GM12891 (cell line): ENCODE data around the gene DOCK2.

Experiments
- POLR2A ChIP-seq: IDR thresholded peaks from 2 replicates; pipeline ENCODE4 v1.6.1; 2011; ENCODE audit warnings: low read depth, low read length, control low read depth
- POLR2AphosphoS5 ChIP-seq: IDR thresholded peaks from 2 replicates; pipeline ENCODE4 v1.6.1; 2011; ENCODE audit warnings: low read depth, low read length, control low read depth
- POU2F2 ChIP-seq: IDR thresholded peaks from 2 replicates; pipeline ENCODE4 v1.6.1; 2011; ENCODE audit warnings: low read depth, mild to moderate bottlenecking, control low read depth, low read length, moderate library complexity
- SPI1 ChIP-seq: IDR thresholded peaks from 2 replicates; pipeline ENCODE4 v1.6.1; 2011; ENCODE audit warnings: low read depth, low read length, control low read depth
- TAF1 ChIP-seq: IDR thresholded peaks from 2 replicates; pipeline ENCODE4 v1.6.1; 2011; ENCODE audit warnings: low read depth, low read length, control low read depth

DNA sequence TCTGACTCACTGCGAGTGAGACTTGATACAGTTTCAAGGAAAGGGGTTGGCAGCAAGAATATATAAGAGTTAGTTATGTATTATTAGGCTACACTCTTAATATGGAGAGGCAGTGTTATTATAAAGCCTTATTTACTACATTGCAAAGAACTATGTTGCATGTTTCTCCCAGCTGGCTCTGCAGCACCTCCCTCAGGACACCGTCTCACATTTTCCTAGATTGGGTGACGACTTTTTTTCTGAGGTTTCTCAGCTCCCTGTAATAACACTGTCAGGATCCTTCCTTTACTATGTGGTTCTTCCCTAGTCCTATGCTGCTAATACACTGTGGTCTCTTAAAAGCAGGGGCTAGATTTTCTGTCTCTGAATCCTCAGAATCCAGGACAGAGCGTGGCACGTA is 189.5 kb downstream of the DOCK2 start:
- TF ChIP-seq TAF1 (no peak), POLR2A (no peak), POLR2AphosphoS5 (no peak), POU2F2 (no peak), SPI1 (no peak)
